GM23338 (cell line): Measurements from ENCODE around the gene ALOX15B. TPM values are rescaled to one million over a fixed set of nuclear protein-coding genes. Genes with fewer than 3 reads are reported as not detected.
A peak's percentile ranks its signal among the peaks of the same experiment; 100 is the strongest.

Experiments used
- ATAC-seq: fragments of 200-7000 bp; cut with Tn5 transposase; 3 replicates; pipeline ENCODE4 v1.9.1; 2020
- DNase-seq: peaks from one replicate; pipeline ENCODE4 v3.0.0-alpha.2; 2015; ENCODE audit warnings: low spot score
- H2AFZ ChIP-seq: fragments of 200-600 bp; sonication (generic); 2 replicates; pipeline ENCODE4 v1.8.0; 2016; ENCODE audit warnings: antibody characterized with exemption, mild to moderate bottlenecking, moderate library complexity
- H3F3A ChIP-seq: fragments of 200-600 bp; sonication (generic); replicated peaks from 2 replicates; pipeline ENCODE4 v1.8.0; 2017; ENCODE audit warnings: antibody characterized with exemption, mixed run types, low read depth
- H3K27ac ChIP-seq: fragments of 200-600 bp; sonication (generic); 2 replicates; pipeline ENCODE4 v1.6.1; 2016; ENCODE audit warnings: low read depth
- H3K27me3 ChIP-seq: fragments of 200-600 bp; sonication (generic); 2 replicates; pipeline ENCODE4 v1.8.0; 2016; ENCODE audit warnings: mild to moderate bottlenecking, mixed run types, moderate library complexity; ENCODE audit not compliant: insufficient read depth
- H3K36me3 ChIP-seq: fragments of 200-600 bp; sonication (generic); 2 replicates; pipeline ENCODE4 v1.8.0; 2016; ENCODE audit warnings: mild to moderate bottlenecking; ENCODE audit not compliant: insufficient read depth
- H3K4me1 ChIP-seq: fragments of 200-600 bp; sonication (generic); 2 replicates; pipeline ENCODE4 v1.8.0; 2016; ENCODE audit warnings: mild to moderate bottlenecking, moderate library complexity; ENCODE audit not compliant: insufficient read depth
- H3K4me2 ChIP-seq: fragments of 200-600 bp; sonication (generic); 2 replicates; pipeline ENCODE4 v1.7.1; 2017; ENCODE audit warnings: mixed run types
- H3K4me3 ChIP-seq: fragments of 200-600 bp; sonication (generic); 2 replicates; pipeline ENCODE4 v1.6.1; 2016; ENCODE audit warnings: mixed run types
- H3K79me2 ChIP-seq: fragments of 200-600 bp; sonication (generic); replicated peaks from 2 replicates; pipeline ENCODE4 v1.8.0; 2017; ENCODE audit warnings: mild to moderate bottlenecking; ENCODE audit not compliant: insufficient read depth
- H3K9me2 ChIP-seq: fragments of 200-600 bp; sonication (generic); 2 replicates; pipeline ENCODE4 v1.8.0; 2017; ENCODE audit not compliant: insufficient read depth
- H4K20me1 ChIP-seq: fragments of 200-600 bp; sonication (generic); replicated peaks from 2 replicates; pipeline ENCODE4 v1.8.0; 2017; ENCODE audit warnings: mild to moderate bottlenecking; ENCODE audit not compliant: insufficient read depth
- H3K27ac Mint-ChIP-seq: 2 replicates; pipeline ENCODE4 v1.8.0; 2020; ENCODE audit warnings: inconsistent platforms, mild to moderate bottlenecking, moderate library complexity, mixed read lengths
- H3K27me3 Mint-ChIP-seq: 3 replicates; pipeline ENCODE4 v1.8.0; 2022; ENCODE audit warnings: low read depth, mild to moderate bottlenecking, moderate library complexity, mixed read lengths, inconsistent platforms; ENCODE audit not compliant: insufficient read depth, poor library complexity
- H3K36me3 Mint-ChIP-seq: 3 replicates; pipeline ENCODE4 v1.8.0; 2021; ENCODE audit warnings: low read depth, mild to moderate bottlenecking, inconsistent platforms, moderate library complexity, mixed read lengths
- H3K4me1 Mint-ChIP-seq: 3 replicates; pipeline ENCODE4 v1.8.0; 2020; ENCODE audit warnings: mild to moderate bottlenecking, inconsistent platforms, mixed read lengths
- H3K4me3 Mint-ChIP-seq: 3 replicates; pipeline ENCODE4 v1.8.0; 2021; ENCODE audit warnings: moderate library complexity, mild to moderate bottlenecking, inconsistent platforms, mixed read lengths
- H3K9me3 Mint-ChIP-seq: 3 replicates; pipeline ENCODE4 v1.8.0; 2020; ENCODE audit warnings: moderate library complexity, mild to moderate bottlenecking, inconsistent platforms, mixed read lengths
- EZH2phosphoT487 ChIP-seq: fragments of 200-600 bp; sonication (generic); IDR thresholded peaks from one replicate; pipeline ENCODE4 v1.8.1; 2018; ENCODE audit warnings: antibody characterized with exemption; ENCODE audit not compliant: unreplicated experiment
- JUNB ChIP-seq: IDR thresholded peaks from one replicate; pipeline ENCODE4 v1.6.1; 2016; ENCODE audit warnings: antibody characterized with exemption; ENCODE audit not compliant: unreplicated experiment
- NANOG ChIP-seq: IDR thresholded peaks from 2 replicates; pipeline ENCODE4 v1.6.1; 2016; ENCODE audit warnings: antibody characterized with exemption, borderline replicate concordance
- POLR2AphosphoS5 ChIP-seq: IDR thresholded peaks from 2 replicates; pipeline ENCODE4 v1.6.1; 2016; ENCODE audit warnings: antibody characterized with exemption, low read depth
- STAT1 ChIP-seq: IDR thresholded peaks from one replicate; pipeline ENCODE4 v1.6.1; 2016; ENCODE audit warnings: antibody characterized with exemption; ENCODE audit not compliant: unreplicated experiment
- ZNF114 ChIP-seq: fragments of 250-450 bp; sonication (Bioruptor Pico); IDR thresholded peaks from 2 replicates; pipeline ENCODE4 v1.5.0; 2020; ENCODE audit warnings: mild to moderate bottlenecking, moderate library complexity
- ZNF331 ChIP-seq: fragments of 250-450 bp; sonication (Bioruptor Pico); IDR thresholded peaks from 2 replicates; pipeline ENCODE4 v1.5.0; 2020; ENCODE audit warnings: low read depth, mild to moderate bottlenecking, moderate library complexity
- ZNF462 ChIP-seq: fragments of 250-450 bp; sonication (Bioruptor Pico); IDR thresholded peaks from 2 replicates; pipeline ENCODE4 v1.5.0; 2020; ENCODE audit warnings: mild to moderate bottlenecking, moderate library complexity
- polyA plus RNA-seq: library from polyadenylated mRNA; unstranded; fragments of >200 nt; fragmentation: Nextera tagmentation; extraction: Ambion mirVana; gene quantifications from 2 replicates; pipeline ENCODE4 v1.2.1, GENCODE V29; 2016
- total RNA-seq: library from RNA; depleted of rRNA; stranded (reverse); fragments of >200 nt; shearing (Covaris generic); gene quantifications from 2 replicates; pipeline ENCODE4 v1.2.3, GENCODE V29; 2014
- TF ChIP-seq, protein P1 (sequence below): IDR thresholded peaks from 2 replicates; pipeline ENCODE4 v1.6.1; 2016; ENCODE audit warnings: antibody characterized with exemption

Gene ALOX15B
- total and polyA plus RNA-seq, 2 experiments from 2014 or later, result 0.42 to 0.45 TPM

DNA sequence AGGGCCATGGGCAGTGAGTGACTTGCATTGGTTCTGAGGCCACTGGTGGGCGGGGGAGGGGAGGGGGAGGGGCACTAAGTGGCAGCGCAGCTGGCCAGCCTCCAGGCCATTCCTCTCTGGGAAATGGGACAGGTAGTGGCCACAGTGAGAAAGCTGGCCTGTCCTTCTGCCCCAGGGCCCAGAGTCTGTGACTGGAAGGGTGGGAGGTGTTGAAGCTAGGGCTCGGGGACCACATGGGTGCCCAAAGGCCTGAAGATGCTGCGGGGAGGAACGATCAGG lies 49.0 kb downstream of the ALOX15B start:
- Mint-ChIP-seq H3K4me3 (no peak overlapping the region), H3K27me3 (peaks cover 22% of the 10 kb centered on the region), H3K9me3 (no peaks in the 10 kb centered on the region), H3K36me3 (no peaks in the 10 kb centered on the region), H3K27ac (no peak overlapping the region), H3K4me1 (peaks cover 13% of the 10 kb centered on the region)
- no peak overlapping the region for H2AFZ ChIP-seq
- H3K79me2 ChIP-seq, result no peaks in the 10 kb centered on the region
- no peaks in the 10 kb centered on the region for H3F3A ChIP-seq
- no peaks in the 10 kb centered on the region for H3K36me3 ChIP-seq
- no peak overlapping the region for H3K4me3 ChIP-seq
- H4K20me1 ChIP-seq, result no peaks in the 10 kb centered on the region
- DNase-seq, result no peak
- TF ChIP-seq EZH2phosphoT487 (no peak), POLR2AphosphoS5 (no peak), JUNB (no peak), ZNF462 (CRISPR knock-in tag) (no peak), ZNF331 (CRISPR knock-in tag) (no peak), STAT1 (no peak), NANOG (no peak), ZNF114 (CRISPR knock-in tag) (no peak)
- TF ChIP-seq, protein P1, sequence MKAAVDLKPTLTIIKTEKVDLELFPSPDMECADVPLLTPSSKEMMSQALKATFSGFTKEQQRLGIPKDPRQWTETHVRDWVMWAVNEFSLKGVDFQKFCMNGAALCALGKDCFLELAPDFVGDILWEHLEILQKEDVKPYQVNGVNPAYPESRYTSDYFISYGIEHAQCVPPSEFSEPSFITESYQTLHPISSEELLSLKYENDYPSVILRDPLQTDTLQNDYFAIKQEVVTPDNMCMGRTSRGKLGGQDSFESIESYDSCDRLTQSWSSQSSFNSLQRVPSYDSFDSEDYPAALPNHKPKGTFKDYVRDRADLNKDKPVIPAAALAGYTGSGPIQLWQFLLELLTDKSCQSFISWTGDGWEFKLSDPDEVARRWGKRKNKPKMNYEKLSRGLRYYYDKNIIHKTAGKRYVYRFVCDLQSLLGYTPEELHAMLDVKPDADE, result no peak
- no peak overlapping the region for H3K4me2 ChIP-seq
- H3K4me1 ChIP-seq, result no peaks in the 10 kb centered on the region
- peaks cover 12% of the 10 kb centered on the region; the same call in 1 of the 2 replicates for H3K27me3 ChIP-seq
- no peaks in the 10 kb centered on the region for H3K9me2 ChIP-seq
- H3K27ac ChIP-seq, result no peak overlapping the region
- peak; percentile 37; the same call in 2 of the 3 replicates for ATAC-seq
